Measurements from ENCODE around the gene GBF1. TPM values are rescaled to one million over a fixed set of nuclear protein-coding genes. Genes with fewer than 3 reads are reported as not detected.

The GBF1 gene
- total RNA-seq, 1 donor: 52.1 TPM

GRCh38 chr10:102233997-102234396 is 11.3 kb upstream of the GBF1 start:
- DNase-seq (ENCODE audit: low read depth): no peak
- TF ChIP-seq, protein P1, sequence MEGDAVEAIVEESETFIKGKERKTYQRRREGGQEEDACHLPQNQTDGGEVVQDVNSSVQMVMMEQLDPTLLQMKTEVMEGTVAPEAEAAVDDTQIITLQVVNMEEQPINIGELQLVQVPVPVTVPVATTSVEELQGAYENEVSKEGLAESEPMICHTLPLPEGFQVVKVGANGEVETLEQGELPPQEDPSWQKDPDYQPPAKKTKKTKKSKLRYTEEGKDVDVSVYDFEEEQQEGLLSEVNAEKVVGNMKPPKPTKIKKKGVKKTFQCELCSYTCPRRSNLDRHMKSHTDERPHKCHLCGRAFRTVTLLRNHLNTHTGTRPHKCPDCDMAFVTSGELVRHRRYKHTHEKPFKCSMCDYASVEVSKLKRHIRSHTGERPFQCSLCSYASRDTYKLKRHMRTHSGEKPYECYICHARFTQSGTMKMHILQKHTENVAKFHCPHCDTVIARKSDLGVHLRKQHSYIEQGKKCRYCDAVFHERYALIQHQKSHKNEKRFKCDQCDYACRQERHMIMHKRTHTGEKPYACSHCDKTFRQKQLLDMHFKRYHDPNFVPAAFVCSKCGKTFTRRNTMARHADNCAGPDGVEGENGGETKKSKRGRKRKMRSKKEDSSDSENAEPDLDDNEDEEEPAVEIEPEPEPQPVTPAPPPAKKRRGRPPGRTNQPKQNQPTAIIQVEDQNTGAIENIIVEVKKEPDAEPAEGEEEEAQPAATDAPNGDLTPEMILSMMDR (IDR thresholded peaks at IDR 0.05; ENCODE audit: insufficient read depth, low read length): no peak
- H3K4me3 ChIP-seq (ENCODE audit: low read depth, low read length): no peak overlapping the region

GRCh38 chr10:102234888-102235597 is 10.3 kb upstream of the GBF1 start:
- TF ChIP-seq, protein P1 (IDR thresholded peaks at IDR 0.05; ENCODE audit: insufficient read depth, low read length): no peak
- DNase-seq (ENCODE audit: low read depth): no peak
- no peak overlapping the region for H3K4me3 ChIP-seq (ENCODE audit: low read depth, low read length)

- DNase-seq (ENCODE audit: low read depth): no peak
- H3K4me3 ChIP-seq (ENCODE audit: low read depth, low read length): no peak overlapping the region
- TF ChIP-seq, protein P1 (IDR thresholded peaks at IDR 0.05; ENCODE audit: insufficient read depth, low read length): no peak
Measured at GRCh38 chr10:102235598-102235920, 9.8 kb upstream of the GBF1 start.

DNA sequence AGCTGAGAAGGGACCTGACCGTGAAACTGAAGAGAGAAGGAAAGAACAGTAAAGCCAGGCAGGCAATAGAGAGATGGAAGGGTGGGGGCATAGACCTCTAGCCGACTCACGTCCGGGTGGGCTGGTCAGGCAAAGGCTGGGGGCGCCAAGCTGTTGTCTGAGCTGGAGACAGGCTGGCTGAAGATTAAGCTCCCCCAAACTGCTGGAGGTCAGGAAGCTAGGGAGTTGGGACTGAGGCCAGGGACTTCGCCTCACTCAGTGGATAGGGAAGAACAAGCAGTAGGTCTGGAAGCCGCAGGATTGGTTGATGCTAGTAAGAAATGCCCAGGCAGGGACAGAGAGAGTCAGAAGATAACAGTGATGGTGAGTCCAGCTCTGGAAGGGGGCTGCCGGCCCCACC is 9.3 kb upstream of the GBF1 start:
- no peak overlapping the region for H3K4me3 ChIP-seq (ENCODE audit: low read depth, low read length)
- TF ChIP-seq, protein P1 (IDR thresholded peaks at IDR 0.05; ENCODE audit: insufficient read depth, low read length): no peak
- DNase-seq (ENCODE audit: low read depth): no peak

GRCh38 chr10:102237711-102238252 is 7.5 kb upstream of the GBF1 start:
- DNase-seq (ENCODE audit: low read depth): no peak
- no peak overlapping the region for H3K4me3 ChIP-seq (ENCODE audit: low read depth, low read length)
- TF ChIP-seq, protein P1 (IDR thresholded peaks at IDR 0.05; ENCODE audit: insufficient read depth, low read length): no peak

DNA sequence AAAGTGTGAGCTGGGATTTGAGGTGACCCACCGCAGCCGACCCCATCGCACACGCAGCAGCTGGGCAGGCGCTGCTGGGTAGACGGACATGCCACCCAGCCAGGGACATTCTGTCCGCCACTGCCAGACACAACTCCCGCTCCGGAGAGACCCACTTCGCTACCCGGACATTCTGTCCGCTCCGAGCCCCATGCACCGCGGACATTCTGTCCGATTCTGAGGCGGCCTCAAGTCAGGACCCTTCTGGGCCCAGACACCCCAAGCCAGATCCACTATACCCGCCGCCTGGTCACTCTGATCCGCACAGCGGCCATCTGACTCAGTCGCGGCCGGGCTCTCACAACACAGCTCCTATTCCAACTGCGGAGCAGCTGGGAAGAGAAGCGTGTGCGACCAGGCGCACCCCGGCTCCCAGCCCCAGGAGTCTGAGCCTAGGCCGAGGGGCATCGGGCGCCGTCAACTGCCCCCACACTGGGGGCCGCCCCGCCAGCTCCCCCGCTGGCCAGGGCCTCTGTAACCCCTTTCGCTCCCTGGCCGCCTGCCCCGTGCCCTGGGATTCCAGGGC is 4.8 kb upstream of the GBF1 start:
- TF ChIP-seq, protein P1 (IDR thresholded peaks at IDR 0.05; ENCODE audit: insufficient read depth, low read length): no peak
- no peak for DNase-seq (ENCODE audit: low read depth)
- H3K4me3 ChIP-seq (ENCODE audit: low read depth, low read length): peak overlapping the region; percentile 88
